Mucosa of stomach (tissue), 1 donor: ENCODE results near the gene COL16A1.

Experiments used
- H3K27me3 ChIP-seq: one replicate; pipeline ENCODE4 v1.7.0; 2013; ENCODE audit warnings: mild to moderate bottlenecking, low read length; ENCODE audit not compliant: control insufficient read depth, insufficient read depth
- H3K36me3 ChIP-seq: one replicate; pipeline ENCODE4 v1.7.0; 2013; ENCODE audit warnings: low read length; ENCODE audit not compliant: control insufficient read depth, insufficient read depth
- H3K4me1 ChIP-seq: one replicate; pipeline ENCODE4 v1.7.0; 2013; ENCODE audit warnings: mild to moderate bottlenecking, low read length; ENCODE audit not compliant: control insufficient read depth, insufficient read depth
- H3K4me3 ChIP-seq: one replicate; pipeline ENCODE4 v1.7.0; 2013; ENCODE audit warnings: low read length
- H3K9ac ChIP-seq: one replicate; pipeline ENCODE4 v1.7.0; 2013; ENCODE audit warnings: mild to moderate bottlenecking, low read length, moderate library complexity
- H3K9me3 ChIP-seq: one replicate; pipeline ENCODE4 v1.7.0; 2013; ENCODE audit warnings: mild to moderate bottlenecking, low read length, moderate library complexity; ENCODE audit not compliant: control insufficient read depth
- donor health status: Pancreatic carcinoma.

The COL16A1 gene

DNA sequence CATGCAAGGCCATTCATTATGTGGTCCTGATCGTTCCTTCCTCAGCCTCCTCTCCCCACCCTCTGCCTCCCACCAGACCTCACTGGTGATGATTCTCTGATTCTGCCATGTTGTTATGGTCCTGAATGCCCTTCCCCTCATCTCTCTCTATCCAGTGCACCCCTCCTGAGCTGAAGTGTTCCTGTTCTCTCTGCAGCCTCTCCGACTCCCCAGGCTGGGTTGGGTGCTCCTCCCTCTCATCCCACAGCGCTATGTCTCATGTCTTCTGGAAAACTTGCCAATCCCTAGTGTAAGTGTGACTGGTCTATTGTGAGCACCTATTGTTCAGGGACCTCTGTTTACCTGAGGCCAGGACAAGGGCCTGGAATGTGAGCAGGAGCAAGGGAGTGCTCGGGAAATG is 48.1 kb downstream of the COL16A1 start:
- H3K36me3 ChIP-seq, result no peaks in the 10 kb centered on the region

DNA sequence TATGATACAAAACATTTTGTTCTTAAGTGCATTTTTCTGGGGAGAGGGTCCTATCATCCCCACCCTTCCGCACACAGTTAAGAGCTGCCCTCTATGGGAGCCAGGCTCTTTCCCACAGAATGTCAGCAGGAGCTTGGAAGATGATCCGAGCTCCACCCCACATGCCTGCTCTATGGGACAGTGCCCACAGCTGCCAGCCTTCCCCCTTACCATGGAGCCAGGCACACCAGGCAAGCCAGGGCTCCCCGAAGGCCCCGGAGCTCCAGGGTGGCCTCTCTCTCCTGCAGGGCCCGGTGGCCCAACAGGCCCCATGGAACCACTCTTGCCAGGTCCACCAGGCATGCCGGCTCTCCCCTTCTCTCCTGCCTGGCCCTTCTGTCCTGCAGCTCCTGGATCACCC is 48.7 kb downstream of the COL16A1 start:
- Histone ChIP-seq H3K36me3 (no peaks in the 10 kb centered on the region), H3K27me3 (no peaks in the 10 kb centered on the region), H3K9ac (no peak overlapping the region), H3K4me3 (no peak overlapping the region), H3K4me1 (no peaks in the 10 kb centered on the region), H3K9me3 (no peaks in the 10 kb centered on the region)

More for the DNA sequence above, 48.1 kb downstream of the COL16A1 start:
- no peaks in the 10 kb centered on the region for H3K4me1 ChIP-seq
- H3K4me3 ChIP-seq, result no peak overlapping the region
- no peak overlapping the region for H3K9ac ChIP-seq
- no peaks in the 10 kb centered on the region for H3K27me3 ChIP-seq
- no peaks in the 10 kb centered on the region for H3K9me3 ChIP-seq

DNA sequence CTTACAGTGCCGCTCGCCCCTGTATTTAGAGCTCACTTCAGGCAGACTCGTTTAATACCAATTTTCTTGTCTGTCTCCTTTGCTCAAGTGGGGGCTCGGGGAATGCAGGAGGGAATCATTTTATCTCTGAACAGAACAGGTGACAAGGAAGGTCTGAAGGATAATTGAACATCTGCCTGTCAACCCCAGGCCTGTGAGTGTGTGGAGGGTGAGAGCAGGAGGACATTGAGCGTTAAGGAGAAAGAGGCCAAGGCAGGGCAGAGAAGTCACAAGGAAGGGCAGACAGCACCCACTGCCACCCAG is 49.4 kb downstream of the COL16A1 start:
- Histone ChIP-seq H3K27me3 (no peaks in the 10 kb centered on the region), H3K9ac (no peak overlapping the region), H3K9me3 (no peaks in the 10 kb centered on the region), H3K4me1 (no peaks in the 10 kb centered on the region), H3K4me3 (no peak overlapping the region), H3K36me3 (no peaks in the 10 kb centered on the region)

DNA sequence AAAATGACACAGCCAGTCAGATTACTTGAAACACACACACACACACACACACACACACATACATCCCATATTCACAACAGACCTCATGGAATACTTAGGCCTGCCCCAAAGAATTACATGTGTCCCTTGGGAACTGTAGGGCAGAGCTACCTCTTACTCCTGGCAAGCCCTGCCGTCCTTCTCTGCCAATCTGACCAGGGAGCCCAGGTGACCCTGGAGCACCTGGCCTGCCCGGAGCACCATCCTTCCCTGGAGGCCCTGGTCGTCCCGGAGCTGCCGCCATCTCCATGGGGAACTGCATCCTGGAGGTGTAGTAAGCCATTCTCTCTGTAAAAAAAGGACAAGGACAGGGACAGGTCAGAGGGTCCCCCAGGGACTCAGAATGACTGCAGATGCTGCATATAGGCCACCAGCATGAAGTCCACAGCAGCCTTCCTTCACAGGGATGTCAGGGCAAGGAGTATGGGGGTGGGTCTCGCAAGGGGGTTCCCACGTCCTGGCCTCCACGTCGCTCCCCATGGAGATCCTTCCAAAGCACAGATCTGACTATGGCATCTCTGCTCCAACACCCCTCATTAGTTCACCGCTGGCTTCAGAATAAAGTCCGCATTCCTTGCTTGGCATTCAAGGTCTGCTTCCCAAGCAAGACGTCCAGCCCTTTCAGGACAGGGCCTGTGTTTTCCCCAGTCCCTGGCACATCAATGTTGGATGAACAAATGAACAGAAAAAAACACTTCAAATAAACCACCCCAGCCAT is 49.9 kb downstream of the COL16A1 start:
- H3K4me1 ChIP-seq, result no peaks in the 10 kb centered on the region
- no peak overlapping the region for H3K9ac ChIP-seq
- H3K4me3 ChIP-seq, result no peak overlapping the region
- H3K36me3 ChIP-seq, result no peaks in the 10 kb centered on the region
- no peaks in the 10 kb centered on the region for H3K9me3 ChIP-seq
- no peaks in the 10 kb centered on the region for H3K27me3 ChIP-seq

DNA sequence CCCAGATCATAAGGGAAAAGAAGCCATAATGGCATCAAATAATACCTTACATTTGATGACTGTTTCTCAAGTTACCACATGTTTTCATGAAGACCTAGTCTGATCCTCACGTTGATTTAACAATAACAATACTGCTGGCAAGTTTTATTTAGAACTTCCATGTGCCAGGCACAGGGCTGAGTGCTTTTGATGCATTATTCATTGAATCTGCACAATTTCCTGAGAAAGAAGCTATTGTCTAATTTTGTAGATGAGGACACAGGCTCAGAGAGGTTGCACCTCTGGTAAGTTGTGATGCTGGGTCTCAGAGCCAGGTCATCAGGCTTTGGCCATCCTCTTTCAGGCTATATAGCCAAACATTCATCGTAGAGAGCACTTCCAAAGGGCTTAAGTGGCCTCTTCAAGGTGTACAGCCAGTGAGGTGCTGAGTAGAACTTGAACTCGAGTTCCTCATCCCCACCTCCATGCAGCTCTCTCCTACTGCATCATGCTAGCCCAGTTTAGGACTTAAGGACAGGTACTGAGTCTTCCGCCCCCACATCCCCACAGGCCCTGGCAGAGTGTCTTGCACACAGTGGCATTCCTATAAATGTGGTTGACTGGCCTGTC is 50.8 kb downstream of the COL16A1 start:
- Histone ChIP-seq H3K4me1 (no peaks in the 10 kb centered on the region), H3K36me3 (no peaks in the 10 kb centered on the region), H3K9ac (no peak overlapping the region), H3K9me3 (no peaks in the 10 kb centered on the region), H3K27me3 (no peaks in the 10 kb centered on the region), H3K4me3 (no peak overlapping the region)

DNA sequence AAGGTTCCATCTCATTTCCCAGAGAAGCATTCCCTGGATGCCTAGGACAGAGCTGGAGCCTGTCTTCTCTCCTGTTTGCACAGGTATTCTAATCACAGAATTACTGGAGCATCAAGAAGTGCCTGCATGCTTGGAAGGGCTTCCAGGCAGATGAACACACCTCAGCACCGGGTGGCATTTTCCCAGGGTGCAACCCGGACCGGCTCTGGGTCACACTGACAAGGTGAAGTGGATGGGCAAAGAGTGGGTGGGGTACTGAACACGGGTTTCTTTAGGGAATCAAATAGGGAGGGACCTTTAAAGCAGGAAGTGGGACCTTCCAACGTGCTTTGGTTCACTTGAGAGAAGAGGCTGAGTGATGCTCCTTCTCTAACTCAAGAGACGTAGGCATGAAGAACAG is 52.1 kb downstream of the COL16A1 start:
- no peak overlapping the region for H3K4me3 ChIP-seq
- H3K9me3 ChIP-seq, result no peaks in the 10 kb centered on the region
- no peaks in the 10 kb centered on the region for H3K4me1 ChIP-seq
- no peaks in the 10 kb centered on the region for H3K36me3 ChIP-seq
- H3K27me3 ChIP-seq, result no peaks in the 10 kb centered on the region
- no peak overlapping the region for H3K9ac ChIP-seq

DNA sequence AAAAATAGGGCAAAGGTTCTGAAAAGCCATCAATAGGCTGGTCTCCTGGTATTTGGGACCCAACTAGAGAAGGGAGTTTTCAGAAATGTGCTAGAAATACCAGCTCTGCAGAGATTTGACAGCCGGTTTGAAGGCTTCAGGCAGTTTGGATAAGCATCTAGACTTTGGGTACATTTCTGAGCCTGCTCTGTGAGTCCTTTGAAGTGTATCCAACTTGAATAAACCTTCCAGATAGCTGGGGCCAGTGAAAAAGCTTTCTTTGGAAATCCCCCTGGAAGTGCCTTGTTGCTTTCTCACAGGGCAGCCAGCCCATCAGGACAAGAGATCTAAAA is 52.8 kb downstream of the COL16A1 start:
- no peaks in the 10 kb centered on the region for H3K27me3 ChIP-seq
- no peak overlapping the region for H3K9ac ChIP-seq
- H3K4me1 ChIP-seq, result no peaks in the 10 kb centered on the region
- H3K36me3 ChIP-seq, result no peaks in the 10 kb centered on the region
- H3K9me3 ChIP-seq, result no peaks in the 10 kb centered on the region
- no peak overlapping the region for H3K4me3 ChIP-seq

DNA sequence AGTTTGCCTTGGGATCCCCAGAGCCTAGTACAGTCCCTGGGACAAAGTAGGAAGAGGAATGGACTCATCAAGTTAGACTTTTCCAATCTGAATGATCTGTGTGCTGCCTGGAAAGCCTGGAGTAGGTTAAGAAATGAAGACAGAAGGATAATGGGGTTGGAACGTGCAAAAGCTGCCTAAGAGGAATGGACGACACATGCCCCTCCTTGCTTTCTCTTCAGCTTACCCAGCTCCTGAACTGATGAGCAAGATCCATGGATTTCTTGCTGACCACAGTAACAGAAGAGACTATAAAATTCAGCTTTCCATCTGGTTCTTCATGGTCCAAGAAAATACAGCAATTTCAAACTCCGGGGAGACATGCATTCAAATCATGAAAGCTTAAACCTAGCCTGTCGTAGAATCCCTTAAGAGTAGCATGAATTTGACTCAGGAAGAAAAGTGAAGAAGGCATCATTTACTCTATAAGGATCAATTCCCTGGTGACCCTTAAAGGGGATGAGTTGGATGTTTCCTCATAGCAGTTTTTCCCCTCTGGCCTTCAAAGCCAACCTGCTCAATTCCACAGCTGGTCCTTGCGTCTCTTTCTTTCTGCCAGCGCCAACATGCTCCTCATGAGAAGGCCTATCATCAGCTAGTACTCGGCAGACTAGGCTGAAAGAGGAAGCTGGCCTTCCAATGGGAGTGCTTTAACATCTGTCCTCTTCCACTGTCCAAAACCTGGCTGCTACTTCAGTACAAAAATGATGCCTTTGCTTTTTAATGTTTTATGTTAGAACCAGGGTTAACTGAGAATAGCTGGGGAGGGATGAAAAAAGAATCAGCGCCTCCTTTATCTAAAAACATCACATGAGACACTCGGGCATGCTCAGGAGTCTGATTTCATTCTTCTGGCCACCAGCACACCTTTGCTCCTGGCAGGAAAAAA is 53.4 kb downstream of the COL16A1 start:
- no peak overlapping the region for H3K9ac ChIP-seq

DNA sequence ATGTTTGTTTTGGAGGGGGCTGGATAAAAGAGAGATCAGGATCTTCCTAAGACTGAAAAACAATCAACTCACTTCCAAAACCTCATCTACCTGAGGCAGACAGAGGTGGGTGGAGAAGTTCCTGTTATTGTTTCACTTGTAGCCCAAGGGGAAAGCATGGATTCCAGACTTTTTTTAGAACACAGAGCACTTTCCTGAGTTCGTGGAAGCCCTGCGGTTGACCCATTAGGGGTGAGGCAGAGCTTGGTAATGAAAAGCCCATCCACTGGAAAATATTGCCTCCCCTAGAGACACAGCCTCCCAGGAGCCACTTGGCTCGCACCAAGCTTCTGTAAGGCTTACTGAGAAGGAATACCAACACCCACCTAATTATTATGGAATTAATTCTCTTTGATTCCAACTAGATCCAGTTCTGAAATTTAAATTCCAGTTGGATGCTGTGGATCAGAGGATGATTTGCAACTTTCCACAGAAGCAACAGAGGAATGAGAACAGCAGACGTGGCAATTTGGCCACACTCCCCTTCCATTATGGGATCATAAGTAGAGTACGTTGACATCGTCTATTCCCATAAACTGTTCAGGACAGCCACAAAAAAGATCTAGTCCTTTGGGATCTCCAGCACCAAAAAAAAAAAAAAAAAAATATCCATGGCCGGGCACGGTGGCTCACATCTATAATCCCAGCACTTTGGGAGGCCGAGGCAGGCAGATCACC is 55.0 kb downstream of the COL16A1 start:
- Histone ChIP-seq H3K9ac (no peak overlapping the region), H3K9me3 (no peaks in the 10 kb centered on the region), H3K27me3 (no peaks in the 10 kb centered on the region), H3K36me3 (no peaks in the 10 kb centered on the region), H3K4me3 (no peak overlapping the region), H3K4me1 (peaks cover 9% of the 10 kb centered on the region)

More for the DNA sequence above, 53.4 kb downstream of the COL16A1 start:
- Histone ChIP-seq H3K9me3 (no peaks in the 10 kb centered on the region), H3K36me3 (no peaks in the 10 kb centered on the region), H3K27me3 (no peaks in the 10 kb centered on the region), H3K4me3 (no peak overlapping the region), H3K4me1 (peaks cover 2% of the 10 kb centered on the region)

DNA sequence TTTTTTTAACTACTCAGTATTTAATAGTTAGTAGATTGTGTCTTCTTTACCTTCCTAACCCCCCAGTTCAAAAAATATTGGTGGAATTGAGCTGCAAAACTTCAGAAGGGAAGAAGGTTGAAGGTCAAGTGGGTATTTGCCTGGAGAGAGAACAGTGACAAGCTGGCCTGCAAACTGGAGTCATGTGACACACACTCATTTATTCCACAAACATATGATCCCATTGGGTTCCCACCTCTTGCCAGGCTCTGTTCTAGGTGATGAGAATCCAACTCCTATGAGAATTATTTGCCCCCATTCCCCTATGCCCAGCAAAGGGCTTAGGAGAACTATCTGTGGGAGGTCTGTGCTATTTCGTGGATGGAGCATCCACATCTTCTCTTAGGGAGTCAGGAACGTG is 55.6 kb downstream of the COL16A1 start:
- Histone ChIP-seq H3K4me1 (peaks cover 15% of the 10 kb centered on the region), H3K36me3 (no peaks in the 10 kb centered on the region), H3K9me3 (no peaks in the 10 kb centered on the region), H3K4me3 (no peak overlapping the region), H3K27me3 (no peaks in the 10 kb centered on the region), H3K9ac (no peak overlapping the region)

DNA sequence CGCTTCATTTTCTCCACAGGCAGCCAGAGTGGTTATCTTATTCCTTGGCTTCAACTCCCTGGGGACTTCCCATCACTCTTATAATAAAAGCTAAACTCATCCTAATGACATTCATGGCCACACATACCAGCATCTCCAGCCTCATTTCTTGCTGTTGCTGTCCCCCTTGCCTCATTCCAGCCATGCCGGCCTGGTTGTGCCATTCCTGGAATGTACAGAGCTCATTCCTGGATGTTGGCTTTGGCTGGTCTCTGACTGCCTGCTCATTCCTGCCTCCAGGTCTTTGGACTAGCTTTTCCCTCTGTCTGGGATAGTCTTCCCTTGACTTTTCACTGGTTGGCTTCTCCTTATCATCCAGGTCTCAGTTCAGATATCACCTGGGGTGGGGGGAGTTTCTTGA is 56.7 kb downstream of the COL16A1 start:
- H3K4me3 ChIP-seq, result no peak overlapping the region
- no peaks in the 10 kb centered on the region for H3K27me3 ChIP-seq
- peaks cover 16% of the 10 kb centered on the region for H3K4me1 ChIP-seq
- H3K36me3 ChIP-seq, result no peaks in the 10 kb centered on the region
- no peak overlapping the region for H3K9ac ChIP-seq
- no peaks in the 10 kb centered on the region for H3K9me3 ChIP-seq
